A673 (cell line): ENCODE measurements around the gene NMNAT3. TPM values are rescaled to one million over a fixed set of nuclear protein-coding genes. Genes with fewer than 3 reads are reported as not detected.

Source experiments
- BruUV-seq: library from RNA; stranded (reverse); fragments of 400-500 nt; replicated peaks from 2 replicates; lab custom pipeline; 2021; lab: Mats Ljungman, UMichigan
- CTCF ChIA-PET: fragments of 300-600 bp; sonication (Branson Sonifier 250); formaldehyde crosslinking; loops from one replicate; lab custom pipeline; 2022; ENCODE audit warnings: antibody characterized with exemption; lab: Charles Lee
- POLR2A ChIA-PET: fragments of 300-600 bp; sonication (Branson Sonifier 250); formaldehyde crosslinking; loops from one replicate; lab custom pipeline; 2022; ENCODE audit warnings: antibody characterized with exemption; ENCODE audit not compliant: low non-redundant PET; lab: Charles Lee
- DNase-seq: peaks from one replicate; pipeline ENCODE4 v3.0.0-alpha.2; 2015; ENCODE audit warnings: low spot score
- H3K27ac ChIP-seq: fragments of 200-600 bp; sonication (generic); 2 replicates; pipeline ENCODE4 v1.5.1; 2016; ENCODE audit warnings: mixed run types, low read depth, mild to moderate bottlenecking, mixed read lengths, antibody characterized with exemption, low read length; ENCODE audit not compliant: poor library complexity, severe bottlenecking
- H3K27me3 ChIP-seq: fragments of 200-600 bp; sonication (generic); replicated peaks from 2 replicates; pipeline ENCODE4 v1.6.1; 2017; ENCODE audit warnings: mixed run types, low read depth, mild to moderate bottlenecking, mixed read lengths, antibody characterized with exemption, low read length; ENCODE audit not compliant: insufficient read depth, poor library complexity
- H3K36me3 ChIP-seq: fragments of 200-600 bp; sonication (generic); 2 replicates; pipeline ENCODE4 v1.6.1; 2016; ENCODE audit warnings: mixed run types, mild to moderate bottlenecking, mixed read lengths, antibody characterized with exemption, low read length; ENCODE audit not compliant: insufficient read depth, poor library complexity, severe bottlenecking
- H3K4me1 ChIP-seq: fragments of 200-600 bp; sonication (generic); 2 replicates; pipeline ENCODE4 v1.6.1; 2017; ENCODE audit warnings: mixed run types, mild to moderate bottlenecking, mixed read lengths, antibody characterized with exemption, low read length; ENCODE audit not compliant: insufficient read depth, poor library complexity, severe bottlenecking
- H3K4me3 ChIP-seq: fragments of 200-600 bp; sonication (generic); 2 replicates; pipeline ENCODE4 v1.5.1; 2016; ENCODE audit warnings: low read depth, mixed run types, mild to moderate bottlenecking, mixed read lengths, low read length; ENCODE audit not compliant: poor library complexity, severe bottlenecking
- H3K9me3 ChIP-seq: fragments of 200-600 bp; sonication (generic); 2 replicates; pipeline ENCODE4 v1.6.1; 2016; ENCODE audit warnings: mixed run types, low read depth, mild to moderate bottlenecking, mixed read lengths, antibody characterized with exemption, low read length; ENCODE audit not compliant: poor library complexity, severe bottlenecking
- CTCF ChIP-seq: fragments of 300-800, 200-600 bp; sonication (generic); conservative IDR thresholded peaks from 2 replicates; pipeline ENCODE4 v1.5.1; 2017; ENCODE audit warnings: low read depth, mild to moderate bottlenecking, antibody characterized with exemption, low read length, moderate library complexity, mixed read lengths
- EZH2 ChIP-seq: fragments of 200-600 bp; sonication (generic); IDR thresholded peaks from 2 replicates; pipeline ENCODE4 v1.6.1; 2017; ENCODE audit warnings: borderline replicate concordance, low read depth, mild to moderate bottlenecking, mixed read lengths, antibody characterized with exemption, low read length; ENCODE audit not compliant: poor library complexity, severe bottlenecking
- intact Hi-C: fragments of 100-400 bp; cut with micrococcal nuclease; formaldehyde crosslinking; loops from one replicate; pipeline ENCODE4 v1.10.0; 2022; ENCODE audit not compliant: unreplicated experiment
- total RNA-seq: library from RNA; stranded (reverse); gene quantifications from 2 replicates; pipeline ENCODE4 v1.2.3, GENCODE V29; 2021

Gene NMNAT3
- total RNA-seq, 1 experiment from 2014 or later: 1.9 TPM

- ChIA-PET POLR2A (no interaction called here), CTCF (no interaction called here)
- no TSS peak for BruUV-seq
- Histone ChIP-seq H3K9me3 (no peaks in the 10 kb centered on the region), H3K4me3 (no peak overlapping the region), H3K27me3 (no peaks in the 10 kb centered on the region), H3K36me3 (no peaks in the 10 kb centered on the region), H3K4me1 (no peaks in the 10 kb centered on the region), H3K27ac (no peak overlapping the region)
- no peak for TF ChIP-seq CTCF
- TF ChIP-seq EZH2: no peak
- DNase-seq: no peak
- intact Hi-C loops: no loop called here
Measured at GRCh38 chr3:139636511-139636910, 41.3 kb downstream of the NMNAT3 start.

DNA sequence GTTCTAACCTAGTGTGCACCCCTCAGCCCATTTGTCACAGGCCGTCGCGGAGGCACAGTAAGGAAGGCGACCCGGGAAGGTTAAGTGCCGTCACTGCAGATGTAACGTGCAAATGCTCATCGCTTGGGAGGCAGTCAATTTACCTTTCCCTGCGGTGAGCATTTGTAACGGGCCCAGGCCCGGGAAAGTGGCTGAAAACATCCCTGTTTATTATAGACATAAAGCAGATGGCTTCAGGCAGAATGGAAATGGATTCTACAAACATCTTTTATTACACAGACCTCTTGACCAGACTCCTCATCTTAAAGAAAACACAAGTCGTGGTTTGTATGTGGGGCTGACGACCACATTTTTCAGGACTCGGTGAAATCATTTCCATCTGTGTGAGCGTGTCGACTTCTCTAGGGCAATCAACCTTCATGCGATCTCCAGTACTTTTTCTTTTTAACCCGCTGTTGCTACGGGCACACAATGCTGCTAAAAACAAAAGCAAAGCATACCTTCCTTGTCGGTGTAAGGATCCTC, 43.6 kb downstream of the NMNAT3 start:
- Histone ChIP-seq H3K9me3 (no peaks in the 10 kb centered on the region), H3K36me3 (no peaks in the 10 kb centered on the region), H3K27ac (no peak overlapping the region), H3K4me3 (no peak overlapping the region), H3K27me3 (no peaks in the 10 kb centered on the region), H3K4me1 (no peaks in the 10 kb centered on the region)
- BruUV-seq: no TSS peak
- no peak for TF ChIP-seq CTCF
- no peak for TF ChIP-seq EZH2
- intact Hi-C loops: no loop called here
- DNase-seq: no peak
- ChIA-PET CTCF (no interaction called here), POLR2A (no interaction called here)

- H3K36me3 ChIP-seq: no peaks in the 10 kb centered on the region
- H3K27me3 ChIP-seq: no peaks in the 10 kb centered on the region
- no peak for DNase-seq
- H3K4me1 ChIP-seq: no peaks in the 10 kb centered on the region
- no peak overlapping the region for H3K4me3 ChIP-seq
- no TSS peak for BruUV-seq
- ChIA-PET POLR2A (no interaction called here), CTCF (no interaction called here)
- no peak for TF ChIP-seq CTCF
- TF ChIP-seq EZH2: no peak
- no peaks in the 10 kb centered on the region for H3K9me3 ChIP-seq
- H3K27ac ChIP-seq: no peak overlapping the region
- intact Hi-C loops: no loop called here
Measured at GRCh38 chr3:139633511-139633910, 44.3 kb downstream of the NMNAT3 start.
